Muscle of arm (tissue), 12 donors: ENCODE measurements around the gene SOX10. TPM values are rescaled to one million over a fixed set of nuclear protein-coding genes. Genes with fewer than 3 reads are reported as not detected.
"Not testable (repeated sequence)": the region's sequence is repeated elsewhere in the genome, so short reads cannot be mapped to it uniquely, and the experiment has no call there.

ENCODE experiments used
- DNase-seq: peaks from one replicate; pipeline ENCODE4 v3.0.0-alpha.2; 2013
- polyA plus RNA-seq, 12 donors: library from polyadenylated mRNA; unstranded; fragments of 120-200 nt; gene quantifications; one replicate each; pipeline ENCODE4 v1.2.1, GENCODE V29; 2013; ENCODE audit not compliant: insufficient read length in 12 of 12

SOX10 gene
- polyA plus RNA-seq, 12 donors: 3.4 to 24.9 (median 6.7) TPM; not detected in 1

DNA sequence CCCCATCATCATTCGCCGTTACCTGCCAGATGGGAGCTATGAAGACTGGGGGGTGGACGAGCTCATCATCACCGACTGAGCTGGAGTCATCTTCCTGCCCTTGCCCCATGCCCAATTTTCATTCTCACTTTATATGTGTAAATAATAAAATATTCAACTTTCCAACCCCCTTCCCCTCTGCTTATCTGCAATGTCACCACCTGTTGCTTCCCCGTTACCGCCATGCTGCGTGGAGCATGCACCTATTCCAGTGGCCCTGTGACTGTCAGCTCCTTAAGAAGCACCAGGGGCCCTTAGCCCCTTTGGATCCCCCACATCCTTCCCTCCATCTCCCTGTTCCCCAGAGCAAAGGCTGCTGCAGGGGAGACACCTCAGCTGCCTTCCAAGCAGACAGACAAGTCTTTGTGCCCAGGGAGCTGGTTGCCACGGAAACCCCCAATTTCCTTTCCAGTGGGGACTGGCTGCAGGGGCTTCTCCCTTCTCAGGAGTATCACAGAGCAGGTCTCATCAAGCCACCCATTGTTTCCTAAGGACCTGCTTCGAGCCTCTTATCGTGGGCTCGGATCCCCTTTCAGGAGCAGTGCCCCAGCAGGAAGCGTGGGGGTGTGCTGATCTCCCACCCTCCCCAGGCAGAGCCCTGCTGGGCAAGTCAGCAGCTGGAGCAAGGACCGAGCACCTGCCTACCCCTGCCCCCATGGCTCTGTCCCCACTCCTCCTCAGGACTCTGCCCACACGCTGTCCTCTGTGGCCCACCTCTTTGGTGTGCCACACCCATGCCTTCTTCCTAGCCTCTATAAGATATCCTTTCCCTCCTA is 16.5 kb downstream of the SOX10 start:
- no peak for DNase-seq

DNA sequence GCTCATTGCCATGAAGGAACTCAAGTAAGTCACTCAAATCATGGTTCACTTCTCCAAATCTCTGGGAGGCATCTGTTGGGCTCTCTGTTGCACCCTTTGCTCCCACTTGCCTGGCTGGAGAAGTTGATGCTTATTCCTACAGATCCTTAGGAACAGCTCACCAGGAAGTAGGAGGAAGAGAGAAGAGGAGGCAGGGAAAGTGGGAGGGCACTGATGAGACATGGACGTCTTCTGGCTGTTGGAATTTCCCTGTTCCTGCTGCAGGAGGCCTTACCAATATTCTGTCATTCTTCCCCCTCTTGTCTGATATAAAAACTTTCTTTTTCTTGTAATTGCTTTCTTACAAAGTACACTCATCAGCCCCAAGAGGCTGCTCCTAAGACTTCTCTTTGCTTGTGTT is 17.2 kb downstream of the SOX10 start:
- no peak for DNase-seq

- no peak for DNase-seq
These were observed 18.3 kb downstream of the SOX10 start for GRCh38 chr22:37965940-37966664.

GRCh38 chr22:37961062-37961461 is 23.3 kb downstream of the SOX10 start:
- no peak for DNase-seq

- no peak for DNase-seq
These were observed 25.0 kb downstream of the SOX10 start for GRCh38 chr22:37959231-37959825.

- no peak for DNase-seq
These were observed 27.1 kb downstream of the SOX10 start for GRCh38 chr22:37957232-37957631.

- not testable (repeated sequence) for DNase-seq
These were observed 28.4 kb downstream of the SOX10 start for GRCh38 chr22:37955825-37956397.

- DNase-seq: no peak
These were observed 29.7 kb downstream of the SOX10 start for GRCh38 chr22:37954686-37955085.

GRCh38 chr22:37953437-37954179 is 30.7 kb downstream of the SOX10 start, which contains the start of the genes C22orf23 and POLR2F:
Gene C22orf23, minus strand, starts transcription at chr22:37953601. Its CDS starts 452 bp downstream, at chr22:37953149.
Gene POLR2F, plus strand, starts transcription at chr22:37953699. Its CDS starts 89 bp downstream, at chr22:37953788.
- peak; percentile 97 for DNase-seq

DNA sequence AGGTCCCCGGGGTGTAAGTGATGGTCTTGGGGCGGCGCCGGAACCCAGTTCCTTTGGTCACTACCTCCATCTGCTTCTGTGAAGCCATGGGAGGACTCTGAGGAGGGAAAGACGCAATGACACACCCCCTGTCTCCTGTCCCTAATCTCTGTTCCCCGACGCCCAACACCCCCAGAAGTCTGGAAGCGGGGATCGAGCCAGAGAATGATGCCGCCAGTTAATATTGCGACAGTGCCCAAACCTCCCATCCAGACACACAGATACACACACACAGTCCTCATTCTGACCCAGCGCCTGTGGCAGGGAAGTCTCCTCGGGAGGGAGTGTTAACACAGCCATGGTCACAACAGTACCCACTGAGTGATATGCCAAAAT is 31.3 kb downstream of the SOX10 start:
- no peak for DNase-seq

GRCh38 chr22:37952629-37953028 is 31.7 kb downstream of the SOX10 start:
- not testable (repeated sequence) for DNase-seq

DNA sequence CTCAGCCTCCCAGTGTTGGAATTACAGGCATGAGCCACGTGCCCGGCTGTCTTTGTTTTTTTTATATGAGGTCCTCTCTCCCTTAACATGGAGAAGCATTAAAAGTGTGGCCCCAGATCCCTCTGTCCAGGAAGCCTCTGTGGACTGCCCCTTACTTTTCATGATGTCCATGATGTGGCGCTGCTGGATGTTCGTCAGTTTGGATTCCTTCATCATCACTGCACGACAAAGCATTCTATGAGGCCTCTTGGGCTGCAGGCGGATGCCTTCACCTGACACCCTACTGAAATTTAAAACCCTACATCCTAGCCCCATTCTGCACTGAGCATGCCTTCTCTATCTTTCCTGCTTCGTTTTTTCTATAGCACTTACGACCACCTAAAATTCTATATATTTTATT is 33.0 kb downstream of the SOX10 start:
- no peak for DNase-seq

DNA sequence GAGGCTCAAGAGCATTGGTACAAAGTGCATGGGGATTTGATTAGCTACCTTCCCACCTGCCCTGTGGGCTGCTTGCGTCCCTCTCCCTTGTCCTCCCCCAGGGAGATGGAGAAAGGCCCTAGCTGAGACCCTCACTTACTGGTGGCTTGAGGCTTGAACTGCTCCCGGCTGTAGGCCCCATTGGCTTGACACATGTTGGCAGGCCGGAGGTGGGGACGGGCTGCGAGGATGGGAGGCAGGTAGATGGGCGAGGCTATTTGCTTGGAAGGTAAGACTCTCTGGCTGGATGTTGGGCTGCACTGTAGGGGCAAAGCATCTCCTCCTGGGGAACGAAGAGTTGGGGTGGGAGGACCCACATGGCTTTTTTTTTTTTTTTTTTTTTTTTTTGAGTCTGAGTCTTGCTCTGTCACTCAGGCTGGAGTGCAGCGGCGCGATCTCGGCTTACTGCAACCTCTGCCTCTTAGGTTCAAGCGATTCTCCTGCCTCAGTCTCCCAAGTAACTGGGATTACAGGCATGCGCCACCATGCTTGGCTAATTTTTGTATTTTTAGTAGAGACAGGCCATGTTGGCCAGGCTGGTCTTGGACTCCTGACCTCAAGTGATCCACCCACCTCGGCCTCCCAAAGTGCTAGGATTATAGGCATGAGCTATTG is 37.1 kb downstream of the SOX10 start:
- DNase-seq: not testable (repeated sequence)

DNA sequence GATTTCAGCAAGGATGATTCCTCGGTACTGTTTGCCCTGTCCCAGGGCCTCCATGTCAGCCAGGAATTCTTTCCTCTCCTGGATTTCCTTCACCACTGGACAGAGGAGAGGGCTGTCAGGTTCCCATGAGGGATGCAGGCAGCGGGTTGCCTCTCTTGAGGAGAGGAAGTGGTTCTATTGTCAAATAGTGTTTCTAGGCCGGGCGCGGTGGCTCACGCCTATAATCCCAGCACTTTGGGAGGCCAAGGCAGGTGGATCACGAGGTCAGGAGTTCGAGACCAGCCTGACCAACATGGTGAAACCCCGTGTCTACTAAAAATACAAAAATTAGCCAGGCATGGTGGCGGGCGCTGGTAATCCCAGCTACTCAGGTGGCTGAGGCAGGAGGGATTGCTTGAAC is 39.9 kb downstream of the SOX10 start:
- not testable (repeated sequence) for DNase-seq

GRCh38 chr22:37943825-37944198 is 40.5 kb downstream of the SOX10 start:
- DNase-seq: no peak

DNA sequence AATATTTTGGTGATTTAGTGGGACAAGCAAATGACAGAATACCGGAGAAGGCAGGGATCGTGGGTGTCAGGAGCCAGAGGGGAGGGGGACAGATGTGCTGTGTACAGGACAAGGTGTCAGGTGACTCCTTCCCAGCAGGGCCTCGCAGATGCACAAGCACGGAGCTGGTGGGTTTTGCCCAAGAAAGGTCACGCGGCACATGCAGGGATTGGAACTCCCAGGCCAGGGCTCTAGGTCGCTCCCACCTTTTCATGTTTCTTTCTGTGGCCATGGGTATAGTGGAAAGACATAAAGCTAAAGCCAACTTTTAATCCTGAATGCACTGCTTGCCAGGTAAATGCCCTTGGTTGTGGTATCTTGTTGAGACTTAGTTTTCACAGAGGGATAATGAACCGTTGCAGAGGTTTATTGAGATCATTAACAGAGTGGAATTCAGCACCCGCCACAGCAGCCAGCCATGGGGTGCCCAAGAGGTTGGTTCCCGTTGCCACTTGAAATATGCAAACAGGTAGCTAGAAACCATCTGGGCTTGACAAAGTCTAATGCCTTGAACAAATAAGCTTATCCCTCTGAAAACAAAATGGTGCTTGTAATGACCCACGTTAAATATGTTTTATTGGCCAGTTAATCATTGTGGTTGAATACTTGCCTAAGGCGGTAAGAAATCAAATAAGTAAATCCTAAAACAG is 41.1 kb downstream of the SOX10 start:
- DNase-seq: no peak

DNA sequence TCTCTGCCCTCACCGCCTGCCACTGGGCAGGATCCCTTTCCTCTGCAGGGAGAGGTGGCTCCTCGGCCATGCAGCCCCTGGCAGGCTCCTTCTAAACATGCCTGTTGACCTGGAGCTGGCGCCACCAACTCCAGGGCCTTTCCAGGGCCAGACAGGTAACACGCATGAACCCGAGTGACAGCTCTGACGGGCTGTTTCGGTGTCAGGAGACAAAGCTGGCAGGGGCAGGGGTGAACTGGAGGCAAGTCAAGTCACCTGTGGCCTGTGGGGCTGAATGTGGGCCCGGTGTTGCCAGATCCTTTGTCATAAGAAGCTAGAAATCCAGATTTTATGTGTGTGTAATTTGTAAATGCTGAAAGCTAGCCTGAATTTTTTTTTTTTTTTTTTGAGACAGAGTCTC is 42.2 kb downstream of the SOX10 start:
- no peak for DNase-seq

DNA sequence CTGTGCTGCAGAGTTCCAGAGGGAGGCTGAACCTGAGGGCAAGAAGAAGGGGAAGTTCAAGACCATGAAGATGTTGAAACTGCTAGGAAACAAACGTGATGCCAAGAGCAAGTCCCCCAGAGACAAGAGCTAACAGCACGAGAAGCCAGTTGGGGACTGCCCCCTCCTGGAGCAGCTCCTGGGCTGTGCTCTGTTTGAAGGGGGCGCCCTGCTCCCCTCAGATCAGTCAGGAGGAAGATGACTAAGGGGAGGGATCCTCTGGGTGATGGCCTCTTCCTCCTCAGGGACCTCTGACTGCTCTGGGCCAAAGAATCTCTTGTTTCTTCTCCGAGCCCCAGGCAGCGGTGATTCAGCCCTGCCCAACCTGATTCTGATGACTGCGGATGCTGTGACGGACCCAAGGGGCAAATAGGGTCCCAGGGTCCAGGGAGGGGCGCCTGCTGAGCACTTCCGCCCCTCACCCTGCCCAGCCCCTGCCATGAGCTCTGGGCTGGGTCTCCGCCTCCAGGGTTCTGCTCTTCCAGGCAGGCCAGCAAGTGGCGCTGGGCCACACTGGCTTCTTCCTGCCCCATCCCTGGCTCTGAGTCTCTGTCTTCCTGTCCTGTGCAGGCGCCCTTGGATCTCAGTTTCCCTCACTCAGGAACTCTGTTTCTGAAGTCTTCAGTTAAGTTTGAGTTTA is 43.5 kb downstream of the SOX10 start:
- no peak for DNase-seq

DNA sequence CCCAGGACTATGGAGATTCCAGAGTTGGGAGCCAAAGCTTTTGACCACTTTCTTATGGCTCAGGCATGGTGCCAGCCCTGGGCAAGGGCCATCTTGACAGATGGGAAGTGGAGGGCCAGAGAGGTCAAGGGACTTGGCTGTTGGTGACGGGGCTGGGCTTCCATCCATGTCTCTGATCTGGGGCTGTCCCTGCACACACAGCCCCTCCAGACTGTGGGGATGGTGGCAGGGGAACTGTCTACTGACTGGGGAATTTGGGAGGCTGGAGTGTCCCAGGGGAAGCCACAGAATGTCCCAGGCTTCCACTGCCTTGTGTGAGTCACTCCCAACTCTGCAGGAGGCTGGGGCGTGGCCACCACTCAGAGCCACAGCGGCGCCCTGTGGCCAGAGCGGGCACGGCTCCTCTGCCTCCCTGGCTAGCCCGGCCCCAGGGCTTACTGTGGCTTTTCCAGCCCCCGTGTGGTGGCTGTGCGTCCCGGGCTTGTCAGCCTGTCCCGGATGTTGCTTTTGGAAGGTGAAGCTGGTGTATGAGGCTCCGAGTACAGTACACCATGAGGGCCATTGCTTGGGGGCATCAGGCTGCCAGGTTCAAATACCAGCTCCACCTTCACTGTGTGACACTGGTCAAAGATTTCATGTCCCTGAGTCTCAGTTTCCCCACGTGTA is 50.5 kb downstream of the SOX10 start:
- DNase-seq: peak; percentile 68
